PC-9 (cell line): Measurements from ENCODE around the gene AGTR2.

ENCODE experiments used
- CTCF ChIP-seq: fragments of 200-600 bp; sonication (generic); conservative IDR thresholded peaks from 2 replicates; pipeline ENCODE4 v1.6.1; 2017; ENCODE audit warnings: mixed run types, antibody characterized with exemption, mild to moderate bottlenecking, moderate library complexity
- EZH2 ChIP-seq: fragments of 200-600 bp; sonication (generic); IDR thresholded peaks from 2 replicates; pipeline ENCODE4 v1.8.0; 2017; ENCODE audit warnings: antibody characterized with exemption, low read depth

DNA sequence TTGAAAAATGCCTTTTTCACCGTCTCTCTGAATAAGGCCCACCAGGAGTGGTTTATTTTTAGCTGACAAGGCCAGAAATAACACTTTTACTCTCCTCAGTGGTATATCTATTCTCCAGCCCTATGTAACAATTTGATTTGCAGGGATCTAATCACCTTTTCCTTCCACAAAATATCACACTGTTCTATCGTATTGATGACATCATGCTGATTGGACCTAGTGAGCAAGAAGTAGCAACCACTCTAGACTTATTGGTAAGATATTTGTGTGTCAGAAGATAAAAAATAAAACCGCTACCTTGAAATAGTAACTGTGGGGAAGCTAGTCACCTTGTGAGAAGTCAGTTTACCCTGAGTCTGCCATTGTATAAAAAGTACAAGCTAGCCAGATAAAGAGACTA is 27.7 kb downstream of the AGTR2 start:
- no peak for TF ChIP-seq CTCF
- no peak for TF ChIP-seq EZH2
